ENCODE results near the gene FAM186B.
A peak's percentile ranks its signal among the peaks of the same experiment; 100 is the strongest.
"Not testable (repeated sequence)": the region's sequence is repeated elsewhere in the genome, so short reads cannot be mapped to it uniquely, and the experiment has no call there.

FAM186B gene

GRCh38 chr12:49633703-49634345, 28.4 kb upstream of the FAM186B start:
- DNase-seq (ENCODE audit: low spot score): no peak

GRCh38 chr12:49632986-49633702, 27.7 kb upstream of the FAM186B start:
- no peak for DNase-seq (ENCODE audit: low spot score)

GRCh38 chr12:49632401-49632800, 27.0 kb upstream of the FAM186B start:
- DNase-seq (ENCODE audit: low spot score): no peak

- DNase-seq (ENCODE audit: low spot score): no peak
These were observed 26.0 kb upstream of the FAM186B start for GRCh38 chr12:49631336-49631907.

DNA sequence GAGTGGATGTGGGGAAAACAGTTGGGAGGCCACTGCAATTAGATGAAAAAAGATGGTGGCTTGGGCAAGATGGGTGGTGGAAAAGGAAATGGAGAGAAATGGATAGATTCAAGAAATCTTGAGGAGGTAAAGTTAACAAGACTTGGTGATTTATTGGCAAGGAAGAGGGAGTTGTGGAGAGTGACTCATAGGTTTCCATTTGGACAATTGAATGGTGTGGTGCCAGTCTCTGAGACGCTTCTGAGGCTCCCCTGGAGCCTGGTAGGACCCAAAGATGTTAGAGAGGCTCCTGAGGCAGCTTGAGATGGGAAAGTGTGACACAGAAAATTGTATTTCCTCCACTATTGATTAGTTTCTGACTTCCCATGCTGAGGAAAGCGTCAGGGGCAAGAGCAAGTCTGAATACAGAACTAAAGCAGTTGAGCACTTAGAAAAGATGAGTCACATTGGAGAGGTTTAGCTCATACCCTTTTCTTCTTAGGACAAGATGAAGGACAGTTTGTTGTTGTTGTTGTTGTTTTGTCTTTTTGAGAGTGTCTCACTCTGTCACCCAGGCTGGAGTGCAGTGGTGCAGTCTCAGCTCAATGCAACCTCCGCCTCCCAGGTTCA, 22.4 kb upstream of the FAM186B start:
- no peak for DNase-seq (ENCODE audit: low spot score)

- no peak for DNase-seq (ENCODE audit: low spot score)
These were observed 21.4 kb upstream of the FAM186B start for GRCh38 chr12:49626836-49627235.

DNA sequence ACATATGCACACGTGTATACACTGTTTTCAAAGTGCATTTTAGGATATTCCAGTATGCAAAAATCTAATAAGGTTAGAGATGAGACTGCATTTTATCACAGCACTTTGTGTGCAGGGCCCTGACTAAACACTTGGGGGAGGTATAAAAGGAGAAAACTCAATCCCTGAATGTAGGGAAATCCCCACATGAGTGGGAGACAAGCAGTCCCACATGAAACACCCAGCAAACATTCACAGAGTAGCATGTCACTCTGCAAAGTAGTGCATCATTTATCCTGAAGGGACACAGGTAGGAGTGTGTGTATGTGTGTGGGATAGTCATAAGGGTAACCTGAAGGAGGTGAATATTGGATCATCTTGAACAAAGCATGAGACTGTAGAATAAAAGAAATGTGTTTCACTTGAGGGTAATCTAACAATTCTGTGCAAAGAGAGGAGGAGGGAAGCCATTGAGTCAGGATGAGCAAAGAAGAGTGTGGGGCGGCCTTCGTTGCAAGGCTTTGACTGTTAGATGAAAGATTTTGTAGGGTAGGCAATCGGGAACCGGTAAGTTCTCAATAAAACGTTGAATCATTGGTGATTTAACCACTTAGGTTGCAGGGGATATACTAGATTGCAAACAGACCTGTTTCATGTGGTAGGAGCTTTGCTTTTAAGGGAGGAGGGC, 20.9 kb upstream of the FAM186B start:
- no peak for DNase-seq (ENCODE audit: low spot score)

DNA sequence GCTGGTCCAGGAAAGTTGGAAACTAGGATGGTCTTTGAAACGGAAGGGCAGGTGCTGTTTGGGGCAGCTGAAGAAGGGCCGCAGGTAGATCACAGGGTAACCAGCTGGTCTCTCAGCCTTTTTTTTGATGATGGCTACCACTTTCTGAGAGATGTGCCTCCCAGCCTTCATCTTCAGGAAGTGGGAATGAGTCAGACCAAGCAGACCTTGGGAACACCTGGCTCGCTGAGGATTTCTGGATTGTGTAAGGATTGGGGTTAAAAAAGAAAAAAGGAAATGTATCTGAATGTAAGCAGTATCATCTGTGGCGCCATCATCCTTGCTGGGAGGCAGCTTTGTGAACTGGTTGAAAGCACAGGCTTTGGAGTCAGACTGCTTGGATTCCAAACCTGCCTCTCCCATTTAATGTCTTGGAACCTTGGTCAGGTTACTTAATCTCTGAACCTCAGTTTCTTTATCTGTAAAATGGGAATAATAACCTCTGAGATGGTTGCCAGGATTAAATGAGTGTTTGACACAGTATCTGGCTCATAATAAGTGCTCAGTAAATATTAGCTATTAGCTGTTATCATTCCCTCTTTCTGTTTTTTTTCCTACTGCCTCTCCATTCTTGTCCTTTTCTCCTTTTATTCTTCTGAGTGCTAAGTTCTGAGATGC, 19.6 kb upstream of the FAM186B start:
- DNase-seq (ENCODE audit: low spot score): no peak

GRCh38 chr12:49623142-49623904, 17.9 kb upstream of the FAM186B start, which contains the start of gene PRPF40B:
Gene PRPF40B (plus strand): TSS chr12:49623561. CDS start chr12:49623591, 30 bp downstream.
- DNase-seq (ENCODE audit: low spot score): peak; percentile 83

DNA sequence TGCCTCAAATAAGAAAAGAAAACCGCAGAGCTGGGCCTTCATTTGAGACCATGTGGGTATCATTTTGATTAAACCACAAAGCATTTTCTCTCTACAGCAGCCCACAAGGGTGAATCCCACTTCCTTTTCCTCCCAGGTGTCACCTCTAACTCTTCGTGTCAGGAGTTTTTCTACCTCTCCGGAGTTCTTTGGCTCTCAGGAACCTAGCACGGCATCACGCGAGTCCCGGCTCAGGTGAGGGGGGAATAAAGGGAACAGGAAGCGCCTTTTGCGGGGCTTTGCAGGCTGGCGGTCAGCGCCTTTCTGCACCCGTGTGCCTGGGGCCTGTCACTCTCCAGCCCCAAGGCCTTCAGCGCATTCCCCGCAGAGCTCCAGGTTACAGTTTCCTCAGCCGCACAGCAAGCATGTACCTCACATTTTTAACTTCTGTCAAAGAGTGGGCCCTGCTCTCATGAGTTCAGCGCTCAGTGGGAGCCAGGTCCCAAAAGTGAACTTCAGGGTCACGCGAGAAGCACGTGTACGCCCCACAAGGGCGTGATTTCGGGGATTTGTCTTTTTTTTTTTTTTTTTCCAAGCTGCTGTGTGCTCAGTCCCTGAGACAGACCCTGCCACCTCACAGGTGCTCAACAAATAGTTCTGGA, 17.2 kb upstream of the FAM186B start:
- no peak for DNase-seq (ENCODE audit: low spot score)

GRCh38 chr12:49621651-49622500, 16.4 kb upstream of the FAM186B start:
- no peak for DNase-seq (ENCODE audit: low spot score)

- DNase-seq (ENCODE audit: low spot score): no peak
These were observed 13.8 kb upstream of the FAM186B start for GRCh38 chr12:49619286-49619685.

DNA sequence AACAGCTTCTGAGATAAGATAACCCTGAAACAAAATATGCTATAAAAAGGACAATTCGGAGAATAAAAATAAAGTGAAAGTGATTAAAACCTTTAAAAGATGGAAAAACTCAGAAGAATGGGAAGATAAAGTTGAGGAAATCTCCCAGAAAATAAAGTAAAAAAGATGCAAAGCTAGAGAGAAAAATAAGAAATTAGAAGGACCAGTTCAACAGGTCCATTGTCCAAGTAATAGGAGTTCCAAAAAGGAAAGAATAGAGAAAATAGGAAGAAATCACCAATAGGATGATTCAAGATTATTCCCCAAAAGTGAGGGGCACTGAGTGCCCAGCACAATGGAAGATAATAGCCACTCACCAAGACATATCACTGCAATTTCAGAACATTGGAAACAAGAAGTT, 13.1 kb upstream of the FAM186B start:
- no peak for DNase-seq (ENCODE audit: low spot score)

GRCh38 chr12:49616533-49617219, 11.2 kb upstream of the FAM186B start:
- no peak for DNase-seq (ENCODE audit: low spot score)

DNA sequence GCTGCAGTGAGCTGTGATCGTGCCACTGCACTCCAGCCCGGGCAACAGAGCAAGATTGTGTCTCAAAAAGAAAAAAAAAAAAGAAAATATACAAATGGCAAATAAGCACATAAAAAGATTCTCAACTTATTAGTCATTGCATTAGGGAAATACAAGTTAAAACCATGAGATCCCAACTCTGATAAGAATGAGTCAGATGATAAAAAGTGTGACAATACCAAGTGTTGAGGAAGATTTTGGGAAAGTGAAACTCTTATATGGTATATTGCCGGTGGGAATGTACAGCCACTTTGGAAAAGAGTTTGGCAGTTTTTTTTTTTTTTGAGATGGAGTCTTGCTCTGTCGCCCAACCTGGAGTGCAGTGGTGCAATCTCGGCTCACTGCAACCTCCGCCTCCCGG, 10.3 kb upstream of the FAM186B start:
- DNase-seq (ENCODE audit: low spot score): no peak

DNA sequence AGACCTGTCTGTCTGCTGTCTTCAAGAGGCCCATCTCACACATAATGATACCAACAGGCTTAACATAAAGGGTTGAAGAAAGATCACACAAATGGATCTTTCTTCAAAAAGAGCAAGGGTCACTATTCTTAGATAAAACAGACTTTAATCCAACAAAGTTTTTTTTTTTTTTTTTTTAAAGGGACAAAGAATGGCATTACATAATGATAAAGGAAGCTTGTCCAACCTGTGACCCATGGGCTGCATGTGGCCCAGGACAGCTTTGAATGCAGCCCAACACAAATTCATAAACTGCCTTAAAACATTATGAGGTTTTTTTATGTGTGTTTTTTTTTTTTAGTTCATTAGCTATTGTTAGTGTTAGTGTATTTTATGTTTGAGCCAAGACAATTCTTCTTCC, 6.8 kb upstream of the FAM186B start:
- DNase-seq (ENCODE audit: low spot score): no peak

DNA sequence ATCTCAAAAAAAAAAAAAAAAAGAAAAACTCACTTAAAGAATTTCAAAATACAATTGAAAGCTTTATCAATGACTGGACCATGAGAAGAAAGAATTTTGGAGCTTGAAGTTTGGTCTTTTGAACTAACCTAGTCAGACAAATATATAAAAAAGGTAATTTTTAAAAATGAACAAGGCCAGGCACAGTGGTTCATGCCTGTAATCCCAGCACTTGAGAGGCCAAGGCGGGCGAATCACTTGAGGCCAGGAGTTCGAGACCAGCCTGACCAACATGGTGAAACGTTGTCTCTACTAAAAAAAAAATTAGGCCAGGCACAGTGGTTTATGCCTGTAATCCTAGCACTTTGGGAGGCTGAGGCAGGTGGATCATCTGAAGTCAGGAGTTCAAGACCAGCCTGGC, 5.3 kb upstream of the FAM186B start:
- DNase-seq (ENCODE audit: low spot score): not testable (repeated sequence)

DNA sequence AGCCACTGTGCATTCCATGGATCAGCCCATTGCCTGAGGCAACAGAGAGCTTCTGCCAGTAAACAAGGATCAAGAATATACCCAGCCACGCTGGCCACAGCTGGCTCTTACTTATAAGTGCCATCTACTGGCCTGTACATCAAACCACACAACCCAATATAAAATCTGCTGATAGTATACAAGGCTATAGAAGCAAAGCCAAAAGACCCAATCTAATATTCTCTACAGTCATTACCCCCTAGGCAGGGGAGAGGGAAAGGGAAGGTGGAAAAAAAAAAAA, 4.4 kb upstream of the FAM186B start:
- DNase-seq (ENCODE audit: low spot score): no peak
